Keratinocyte (primary cell): ENCODE results near the gene GPRC5B.

ENCODE experiments used
- EZH2 ChIP-seq: IDR thresholded peaks from one replicate; pipeline ENCODE4 v1.6.1; 2012; ENCODE audit warnings: inconsistent platforms, mild to moderate bottlenecking, low read length, moderate library complexity
- TF ChIP-seq, protein P1 (sequence below), 3 experiments: IDR thresholded peaks in 1 of 3; conservative IDR thresholded peaks in 1 of 3; optimal IDR thresholded peaks in 1 of 3; 2 replicates in 2 of 3; 3 replicates in 1 of 3; pipeline versions ENCODE3 to v1.5.1; 2011; ENCODE audit warnings: low read length in 3 of 3, mild to moderate bottlenecking in 3 of 3, moderate library complexity in 2 of 3, control low read depth in 1 of 3, inconsistent platforms in 1 of 3; ENCODE audit not compliant: insufficient read depth in 2 of 3; ENCODE audit errors: extremely low read depth in 1 of 3

DNA sequence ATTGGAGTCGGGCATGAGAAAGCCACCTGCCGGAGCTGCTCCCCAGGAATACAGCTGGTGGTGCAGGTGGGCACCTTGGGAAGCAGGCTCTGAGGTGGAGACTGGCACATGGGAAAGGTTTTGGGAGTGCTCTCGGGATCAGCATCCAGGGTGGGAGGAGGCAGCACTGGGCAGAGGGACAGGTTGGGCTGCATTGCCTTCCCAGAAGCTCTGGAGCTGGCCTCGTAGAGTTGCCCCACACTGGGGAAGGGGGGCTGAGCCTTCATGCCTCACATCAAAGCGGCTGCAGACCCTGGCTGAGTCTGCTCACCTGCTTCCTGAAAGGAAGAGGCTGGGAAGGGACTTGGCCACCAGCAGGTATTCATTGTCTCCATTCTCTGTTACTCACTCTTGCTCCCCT lies 13.5 kb upstream of the GPRC5B start:
- TF ChIP-seq EZH2 = no peak
- TF ChIP-seq, protein P1, sequence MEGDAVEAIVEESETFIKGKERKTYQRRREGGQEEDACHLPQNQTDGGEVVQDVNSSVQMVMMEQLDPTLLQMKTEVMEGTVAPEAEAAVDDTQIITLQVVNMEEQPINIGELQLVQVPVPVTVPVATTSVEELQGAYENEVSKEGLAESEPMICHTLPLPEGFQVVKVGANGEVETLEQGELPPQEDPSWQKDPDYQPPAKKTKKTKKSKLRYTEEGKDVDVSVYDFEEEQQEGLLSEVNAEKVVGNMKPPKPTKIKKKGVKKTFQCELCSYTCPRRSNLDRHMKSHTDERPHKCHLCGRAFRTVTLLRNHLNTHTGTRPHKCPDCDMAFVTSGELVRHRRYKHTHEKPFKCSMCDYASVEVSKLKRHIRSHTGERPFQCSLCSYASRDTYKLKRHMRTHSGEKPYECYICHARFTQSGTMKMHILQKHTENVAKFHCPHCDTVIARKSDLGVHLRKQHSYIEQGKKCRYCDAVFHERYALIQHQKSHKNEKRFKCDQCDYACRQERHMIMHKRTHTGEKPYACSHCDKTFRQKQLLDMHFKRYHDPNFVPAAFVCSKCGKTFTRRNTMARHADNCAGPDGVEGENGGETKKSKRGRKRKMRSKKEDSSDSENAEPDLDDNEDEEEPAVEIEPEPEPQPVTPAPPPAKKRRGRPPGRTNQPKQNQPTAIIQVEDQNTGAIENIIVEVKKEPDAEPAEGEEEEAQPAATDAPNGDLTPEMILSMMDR (optimal IDR thresholded peaks at IDR 0.05 in 1 of 3, IDR thresholded peaks at IDR 0.05 in 1 of 3, conservative IDR thresholded peaks at IDR 0.05 in 1 of 3; ENCODE audit: extremely low read depth in 1 of 3, insufficient read depth in 2 of 3, low read length in 3 of 3) = no peak
